HCT116 (cell line): ENCODE results near the gene RPS14. TPM values are rescaled to one million over a fixed set of nuclear protein-coding genes. Genes with fewer than 3 reads are reported as not detected.

Experiments
- ATAC-seq: fragments of 200-7000 bp; cut with Tn5 transposase; 2 replicates; pipeline ENCODE4 v1.9.1; 2020; ENCODE audit warnings: mild to moderate bottlenecking, moderate library complexity
- BruUV-seq: library from RNA; stranded (reverse); fragments of 400-500 nt; replicated peaks from 2 replicates; lab custom pipeline; 2021; lab: Mats Ljungman, UMichigan
- CTCF ChIA-PET: fragments of 300-600 bp; sonication (Branson Sonifier 250); formaldehyde crosslinking; loops from one replicate; lab custom pipeline; 2021; ENCODE audit warnings: antibody characterized with exemption; lab: Charles Lee
- POLR2A ChIA-PET: fragments of 300-600, 350-600 bp; sonication (Branson Sonifier 250); formaldehyde crosslinking; loops from one replicate; lab custom pipeline; 2021; ENCODE audit warnings: antibody characterized with exemption; lab: Charles Lee
- RAD21 ChIA-PET, 2 experiments: fragments of 300-600 bp; sonication (Branson Sonifier 250); formaldehyde crosslinking; loops; one replicate each; lab custom pipeline; 2023; ENCODE audit warnings: low total read pairs in 2 of 2; ENCODE audit not compliant: uncharacterized antibody in 2 of 2, unreplicated experiment in 2 of 2, low non-redundant PET in 1 of 2; lab: Charles Lee
- DNase-seq: peaks from one replicate; pipeline ENCODE4 v3.0.0-alpha.2; 2010; ENCODE audit warnings: low read depth, low spot score
- H2AFZ ChIP-seq: fragments of 200-600 bp; shearing (Covaris generic), sonication (generic); 2 replicates; pipeline ENCODE4 v1.6.1; 2017; ENCODE audit warnings: low read depth, mixed run types, mixed read lengths, antibody characterized with exemption, low read length; ENCODE audit not compliant: poor library complexity, severe bottlenecking
- H3K27ac ChIP-seq: 2 replicates; pipeline ENCODE4 v1.5.1; 2012; ENCODE audit warnings: low read depth, low read length
- H3K27me3 ChIP-seq: fragments of 200-600 bp; sonication (generic); 2 replicates; pipeline ENCODE4 v1.6.1; 2016; ENCODE audit warnings: mixed run types, low read length, mixed read lengths; ENCODE audit not compliant: insufficient read depth
- H3K36me3 ChIP-seq, 2 experiments: fragments of 200-500 bp in 1 of 2; fragments of 200-600 bp in 1 of 2; sonication (Bioruptor generic) in 1 of 2; sonication (generic) in 1 of 2; 2 replicates each; pipeline versions ENCODE4 v1.5.1 to v1.6.1; 2014 to 2016; ENCODE audit warnings: low read length in 2 of 2, inconsistent platforms in 1 of 2, mixed read lengths in 1 of 2, mixed run types in 1 of 2; ENCODE audit not compliant: insufficient read depth in 2 of 2, control insufficient read depth in 1 of 2
- H3K4me1 ChIP-seq, 2 experiments: fragments of 200-600 bp in 1 of 2; sonication (generic) in 1 of 2; 2 replicates each; pipeline versions ENCODE4 v1.5.1 to v1.6.1; 2012 to 2017; ENCODE audit warnings: low read length in 2 of 2, inconsistent platforms in 1 of 2, mild to moderate bottlenecking in 1 of 2, mixed read lengths in 1 of 2, mixed run types in 1 of 2, moderate library complexity in 1 of 2; ENCODE audit not compliant: insufficient read depth in 2 of 2, control insufficient read depth in 1 of 2
- H3K4me2 ChIP-seq: fragments of 200-600 bp; sonication (generic); 2 replicates; pipeline ENCODE4 v1.6.1; 2017; ENCODE audit warnings: mixed run types, low read length, mixed read lengths
- H3K4me3 ChIP-seq, 2 experiments: fragments of 200-600 bp in 1 of 2; sonication (generic) in 1 of 2; replicated peaks in 1 of 2; 2 replicates each; pipeline ENCODE4 v1.5.1; 2011 to 2016; ENCODE audit warnings: low read length in 2 of 2, control low read depth in 1 of 2, low read depth in 1 of 2, mild to moderate bottlenecking in 1 of 2, mixed read lengths in 1 of 2, mixed run types in 1 of 2
- H3K79me2 ChIP-seq: fragments of 200-600 bp; sonication (generic); 2 replicates; pipeline ENCODE4 v1.6.1; 2017; ENCODE audit warnings: mild to moderate bottlenecking, mixed run types, low read length, moderate library complexity, mixed read lengths; ENCODE audit not compliant: insufficient read depth
- H3K9ac ChIP-seq: fragments of 200-600 bp; sonication (generic); 2 replicates; pipeline ENCODE4 v1.6.1; 2016; ENCODE audit warnings: low read length, mixed read lengths
- H3K9me2 ChIP-seq: fragments of 200-600 bp; sonication (generic), shearing (Covaris generic); 2 replicates; pipeline ENCODE4 v1.6.1; 2017; ENCODE audit warnings: mixed run types, mild to moderate bottlenecking, moderate library complexity; ENCODE audit not compliant: insufficient read depth
- H3K9me3 ChIP-seq, 2 experiments: fragments of 200-500 bp in 1 of 2; fragments of 200-600 bp in 1 of 2; sonication (Bioruptor generic) in 1 of 2; sonication (generic) in 1 of 2; 2 replicates each; pipeline ENCODE4 v1.6.1; 2014 to 2017; ENCODE audit warnings: low read length in 2 of 2, mixed read lengths in 2 of 2, inconsistent platforms in 1 of 2, low read depth in 1 of 2, mild to moderate bottlenecking in 1 of 2, mixed run types in 1 of 2, moderate library complexity in 1 of 2; ENCODE audit not compliant: control insufficient read depth in 1 of 2, insufficient read depth in 1 of 2
- H4K20me1 ChIP-seq: fragments of 200-600 bp; sonication (generic), shearing (Covaris generic); 2 replicates; pipeline ENCODE4 v1.6.1; 2017; ENCODE audit warnings: mixed run types, mild to moderate bottlenecking, moderate library complexity; ENCODE audit not compliant: insufficient read depth
- CEBPB ChIP-seq: IDR thresholded peaks from 2 replicates; pipeline ENCODE4 v1.6.1; 2012; ENCODE audit warnings: low read depth
- EGR1 ChIP-seq: IDR thresholded peaks from 2 replicates; pipeline ENCODE4 v1.6.1; 2012; ENCODE audit warnings: low read depth
- ELF1 ChIP-seq: IDR thresholded peaks from 2 replicates; pipeline ENCODE4 v1.6.1; 2012; ENCODE audit warnings: low read depth, borderline replicate concordance
- POLR2A ChIP-seq: IDR thresholded peaks from 2 replicates; pipeline ENCODE4 v1.7.0; 2011; ENCODE audit warnings: borderline replicate concordance; ENCODE audit not compliant: insufficient read depth, insufficient read length; ENCODE audit errors: extremely low read depth
- RAD21 ChIP-seq: IDR thresholded peaks from 2 replicates; pipeline ENCODE4 v1.6.1; 2012; ENCODE audit warnings: low read depth, mild to moderate bottlenecking
- REST ChIP-seq: IDR thresholded peaks from 2 replicates; pipeline ENCODE4 v1.6.1; 2012; ENCODE audit warnings: low read depth
- SRF ChIP-seq: IDR thresholded peaks from 2 replicates; pipeline ENCODE4 v1.6.1; 2012; ENCODE audit warnings: low read depth
- ZNF274 ChIP-seq: fragments of 200-500 bp; sonication (Bioruptor generic); IDR thresholded peaks from 2 replicates; pipeline ENCODE4 v1.6.1; 2014; ENCODE audit warnings: mild to moderate bottlenecking, low read depth, low read length, inconsistent platforms
- intact Hi-C: fragments of 100-400 bp; cut with micrococcal nuclease; formaldehyde crosslinking; loops from 2 replicates; pipeline ENCODE4 v1.10.0; 2022
- total RNA-seq: library from RNA; stranded (reverse); gene quantifications from one replicate; pipeline ENCODE4 v1.2.1, GENCODE V29; 2021; ENCODE audit not compliant: unreplicated experiment

Gene RPS14
- total RNA-seq, 1 experiment from 2014 or later: 2,557 TPM

GRCh38 chr5:150498501-150498900, 49.0 kb upstream of the RPS14 start (continued):
- TF ChIP-seq ZNF274 (no peak), POLR2A (no peak), EGR1 (no peak), CEBPB (no peak), ELF1 (no peak)

- no peaks in the 10 kb centered on the region for H4K20me1 ChIP-seq
- no peak overlapping the region for H2AFZ ChIP-seq
- RAD21 ChIA-PET: interaction anchor here in 1 of 2 experiments (0.6 kb wide), 1 partner anchor 19 kb away, joined by 3 read pairs; no protein-coding TSS in a partner anchor
- peak overlapping the region; percentile 56 for H3K27ac ChIP-seq
- H3K4me3 ChIP-seq: peak overlapping the region; percentile 22 to 29
- no peaks in the 10 kb centered on the region for H3K9me2 ChIP-seq
- H3K79me2 ChIP-seq: peaks cover 59% of the 10 kb centered on the region
- TSS peak; percentile 26 for BruUV-seq
- POLR2A ChIA-PET: interaction anchor here (0.7 to 2.6 kb wide), 3 partner anchors 12 to 48 kb away, joined by 3 to 10 read pairs (median 3); partner anchors contain the start of gene RPS14
- no peak for TF ChIP-seq RAD21
- TF ChIP-seq SRF: no peak
- TF ChIP-seq REST: no peak
- intact Hi-C loops: no loop called here
- peak overlapping the region; percentile 47 for H3K9ac ChIP-seq
- no peaks in the 10 kb centered on the region for H3K9me3 ChIP-seq
- peak; percentile 47 for ATAC-seq
- CTCF ChIA-PET: interaction anchor here (0.7 to 1.5 kb wide), 4 partner anchors 18 to 282 kb away, joined by 3 to 4 read pairs (median 4); no protein-coding TSS in a partner anchor
- H3K4me2 ChIP-seq: peak overlapping the region; percentile 65
- no peaks in the 10 kb centered on the region for H3K36me3 ChIP-seq
- no peak for DNase-seq
- H3K27me3 ChIP-seq: no peaks in the 10 kb centered on the region
- H3K4me1 ChIP-seq: peaks cover 31 to 51% of the 10 kb centered on the region in 2 experiments
Observed at GRCh38 chr5:150497989-150498317, 48.4 kb upstream of the RPS14 start.
